ENCODE data around the gene DLGAP1. TPM values are rescaled to one million over a fixed set of nuclear protein-coding genes. Genes with fewer than 3 reads are reported as not detected.
A peak's percentile ranks its signal among the peaks of the same experiment; 100 is the strongest.

The DLGAP1 gene
- total and polyA plus RNA-seq, 5 experiments from 2014 or later = not detected

GRCh38 chr18:3872641-3873040, 582.5 kb downstream of the DLGAP1 start:
- Mint-ChIP-seq H3K9me3 (no peaks in the 10 kb centered on the region), H3K27ac (no peak overlapping the region), H3K4me1 (peaks cover 0 to 7% (median 2%) of the 10 kb centered on the region in 4 donors), H3K27me3 (peaks cover 6 to 19% (median 10%) of the 10 kb centered on the region in 5 donors), H3K4me3 (no peak overlapping the region), H3K36me3 (no peaks in the 10 kb centered on the region)
- POLR2A ChIA-PET = no interaction called here
- ATAC-seq = no peak
- no peak for DNase-seq

GRCh38 chr18:3871687-3872086, 583.4 kb downstream of the DLGAP1 start:
- peaks cover 0 to 7% (median 2%) of the 10 kb centered on the region in 4 donors for H3K4me1 Mint-ChIP-seq

DNA sequence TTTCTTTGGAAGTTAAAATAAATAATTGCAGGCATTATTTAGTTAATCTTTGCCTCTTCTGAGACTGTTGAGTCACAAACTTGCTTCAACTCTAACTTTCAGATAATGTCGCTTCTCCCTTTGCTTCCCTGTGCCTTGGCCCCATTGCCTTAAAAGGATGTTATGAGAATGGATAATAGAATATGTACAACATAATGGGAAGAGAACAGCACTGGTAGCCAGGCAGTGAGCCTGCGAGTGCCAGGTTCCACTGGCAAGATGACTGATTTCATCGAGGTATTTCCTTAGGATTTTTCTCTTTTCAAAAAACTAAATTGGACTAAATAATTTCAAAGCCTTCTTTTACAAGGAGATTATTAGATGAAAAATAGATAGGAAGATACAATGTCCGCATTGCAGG, 584.2 kb downstream of the DLGAP1 start:
- no peak overlapping the region for H3K27ac Mint-ChIP-seq

More at GRCh38 chr18:3871687-3872086, 583.4 kb downstream of the DLGAP1 start:
- Mint-ChIP-seq H3K9me3 (no peaks in the 10 kb centered on the region), H3K4me3 (no peak overlapping the region), H3K27ac (no peak overlapping the region), H3K27me3 (peaks cover 6 to 19% (median 10%) of the 10 kb centered on the region in 5 donors), H3K36me3 (no peaks in the 10 kb centered on the region)
- POLR2A ChIA-PET = no interaction called here
- no peak for DNase-seq
- ATAC-seq = no peak

DNA sequence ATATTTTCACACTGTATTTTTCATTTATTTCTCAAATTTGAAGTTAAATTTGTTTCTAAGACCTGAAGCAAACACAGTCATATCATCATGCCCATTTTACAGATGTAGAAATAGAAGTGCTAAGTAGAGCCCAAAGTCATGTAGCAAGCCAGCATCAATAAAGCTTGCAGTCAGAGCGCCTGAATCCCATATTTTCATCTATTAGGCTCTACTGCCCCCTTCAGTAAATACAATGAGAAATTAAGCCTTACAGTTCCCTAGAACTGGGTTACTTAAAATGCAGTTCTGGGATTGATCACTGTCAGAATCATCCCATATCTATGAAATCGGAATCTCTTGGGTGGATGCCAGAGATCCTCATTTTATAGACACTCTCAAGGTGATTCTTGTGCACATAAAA, 585.3 kb downstream of the DLGAP1 start:
- DNase-seq (no peak), ATAC-seq (no peak)
- H3K27me3 Mint-ChIP-seq = peaks cover 6 to 19% (median 13%) of the 10 kb centered on the region in 5 donors
- H3K36me3 Mint-ChIP-seq = no peaks in the 10 kb centered on the region
- no peak overlapping the region for H3K27ac Mint-ChIP-seq
- H3K4me3 Mint-ChIP-seq = no peak overlapping the region
- no peaks in the 10 kb centered on the region for H3K9me3 Mint-ChIP-seq
- POLR2A ChIA-PET = no interaction called here
- peaks cover 0 to 7% (median 2%) of the 10 kb centered on the region in 4 donors for H3K4me1 Mint-ChIP-seq

More for the DNA sequence above, 584.2 kb downstream of the DLGAP1 start:
- ATAC-seq (no peak), DNase-seq (no peak)
- no peaks in the 10 kb centered on the region for H3K36me3 Mint-ChIP-seq
- peaks cover 7 to 19% (median 13%) of the 10 kb centered on the region in 5 donors for H3K27me3 Mint-ChIP-seq
- POLR2A ChIA-PET = no interaction called here
- H3K4me1 Mint-ChIP-seq = peaks cover 0 to 7% (median 2%) of the 10 kb centered on the region in 4 donors
- no peaks in the 10 kb centered on the region for H3K9me3 Mint-ChIP-seq
- H3K4me3 Mint-ChIP-seq = no peak overlapping the region

DNA sequence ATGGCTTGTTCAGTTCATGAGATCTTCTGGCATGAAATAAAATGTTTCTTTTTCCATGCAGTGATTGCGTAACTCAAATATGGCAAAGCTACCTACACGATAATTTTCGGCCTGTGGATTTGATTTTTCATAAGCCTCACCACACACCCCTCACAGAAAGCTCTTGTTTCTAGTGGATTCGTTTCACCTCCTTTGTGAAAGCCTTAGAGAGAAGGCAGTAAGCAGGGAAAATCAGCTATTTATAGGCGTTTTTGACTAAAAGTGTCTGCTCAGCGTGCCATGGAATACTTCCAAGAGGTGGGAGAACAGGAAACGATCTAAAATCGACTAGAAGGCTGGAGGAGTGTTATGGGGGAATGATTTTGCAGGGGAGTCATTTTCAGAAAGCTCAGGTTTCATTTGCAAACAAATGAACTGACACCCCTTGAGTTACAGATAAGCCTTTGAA, 587.2 kb downstream of the DLGAP1 start:
- Mint-ChIP-seq H3K27me3 (peaks cover 6 to 17% (median 8%) of the 10 kb centered on the region in 5 donors), H3K9me3 (no peaks in the 10 kb centered on the region), H3K4me3 (no peak overlapping the region), H3K27ac (no peak overlapping the region), H3K4me1 (no peaks in the 10 kb centered on the region), H3K36me3 (no peaks in the 10 kb centered on the region)
- no peak for ATAC-seq
- POLR2A ChIA-PET = no interaction called here
- no peak for DNase-seq

GRCh38 chr18:3867236-3867635, 587.9 kb downstream of the DLGAP1 start:
- Mint-ChIP-seq H3K27me3 (peaks cover 6 to 21% (median 8%) of the 10 kb centered on the region in 5 donors), H3K36me3 (no peaks in the 10 kb centered on the region), H3K27ac (no peak overlapping the region), H3K4me3 (no peak overlapping the region), H3K4me1 (no peaks in the 10 kb centered on the region), H3K9me3 (no peaks in the 10 kb centered on the region)
- no peak for ATAC-seq
- POLR2A ChIA-PET = no interaction called here
- no peak for DNase-seq

GRCh38 chr18:3864669-3865298, 590.3 kb downstream of the DLGAP1 start:
- Mint-ChIP-seq H3K27ac (no peak overlapping the region), H3K9me3 (no peaks in the 10 kb centered on the region), H3K36me3 (no peaks in the 10 kb centered on the region), H3K27me3 (peaks cover 0 to 12% (median 3%) of the 10 kb centered on the region in 5 donors), H3K4me1 (no peaks in the 10 kb centered on the region), H3K4me3 (no peak overlapping the region)
- POLR2A ChIA-PET = no interaction called here
- DNase-seq (no peak), ATAC-seq (no peak)

GRCh38 chr18:3863593-3863992, 591.5 kb downstream of the DLGAP1 start:
- Mint-ChIP-seq H3K27me3 (peaks cover 0 to 15% (median 5%) of the 10 kb centered on the region in 5 donors), H3K36me3 (no peaks in the 10 kb centered on the region), H3K27ac (no peak overlapping the region), H3K9me3 (no peaks in the 10 kb centered on the region), H3K4me3 (no peak overlapping the region), H3K4me1 (no peaks in the 10 kb centered on the region)
- ATAC-seq (no peak), DNase-seq (no peak)
- POLR2A ChIA-PET = no interaction called here

DNA sequence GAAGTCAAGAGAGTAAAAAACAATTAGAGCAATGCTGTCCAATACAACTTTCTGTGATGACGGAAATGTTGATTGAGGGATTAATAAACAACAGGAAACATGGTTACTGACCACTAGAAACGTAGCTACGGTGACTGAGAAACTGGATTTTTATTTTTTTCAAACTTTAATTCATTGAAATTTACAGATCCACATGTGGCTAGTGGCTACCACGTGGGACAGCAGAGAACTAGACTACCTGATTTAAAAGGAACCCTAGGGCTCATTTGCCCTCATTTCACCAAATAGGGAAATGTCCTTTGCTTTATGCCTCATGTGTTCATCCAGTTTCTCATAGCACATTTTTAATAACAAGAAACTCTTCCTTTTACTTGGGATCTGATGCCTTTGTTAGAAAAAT, 592.1 kb downstream of the DLGAP1 start:
- H3K27ac Mint-ChIP-seq = no peak overlapping the region
- DNase-seq (no peak), ATAC-seq (no peak)
- H3K27me3 Mint-ChIP-seq = peaks cover 0 to 14% (median 3%) of the 10 kb centered on the region in 5 donors
- no peak overlapping the region for H3K4me3 Mint-ChIP-seq
- POLR2A ChIA-PET = no interaction called here
- H3K4me1 Mint-ChIP-seq = no peaks in the 10 kb centered on the region
- no peaks in the 10 kb centered on the region for H3K36me3 Mint-ChIP-seq
- no peaks in the 10 kb centered on the region for H3K9me3 Mint-ChIP-seq

GRCh38 chr18:3861495-3861894, 593.6 kb downstream of the DLGAP1 start:
- H3K4me3 Mint-ChIP-seq = no peak overlapping the region
- H3K9me3 Mint-ChIP-seq = no peaks in the 10 kb centered on the region
- POLR2A ChIA-PET = no interaction called here
- peaks cover 0 to 17% (median 4%) of the 10 kb centered on the region in 5 donors for H3K27me3 Mint-ChIP-seq
- no peak for DNase-seq
- H3K4me1 Mint-ChIP-seq = no peaks in the 10 kb centered on the region
- H3K36me3 Mint-ChIP-seq = no peaks in the 10 kb centered on the region
- H3K27ac Mint-ChIP-seq = peak overlapping the region in 1 of 10 donors; percentile 49
- no peak for ATAC-seq

DNA sequence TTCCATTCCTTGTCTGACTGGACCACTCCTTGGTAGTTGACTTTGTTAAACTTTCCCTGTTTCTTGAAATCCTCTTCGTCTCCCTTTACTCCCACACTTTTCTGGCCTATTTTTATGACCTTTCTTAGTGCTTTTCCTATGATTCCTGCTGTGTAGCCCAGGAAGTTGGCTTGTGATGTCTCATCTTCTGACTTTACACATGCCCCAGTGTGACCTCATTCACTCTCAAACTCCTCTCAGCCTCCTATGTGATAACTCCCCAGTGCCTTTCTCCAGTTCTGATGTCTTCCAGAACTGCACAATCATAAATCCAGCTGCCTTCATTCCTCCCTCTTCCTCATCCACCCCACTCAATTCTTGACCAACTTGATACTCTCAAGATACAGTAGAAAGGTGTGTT, 597.6 kb downstream of the DLGAP1 start:
- ATAC-seq = no peak
- Mint-ChIP-seq H3K9me3 (peaks cover 0 to 3% (median 0%) of the 10 kb centered on the region in 9 donors), H3K4me3 (no peak overlapping the region), H3K27ac (no peak overlapping the region), H3K27me3 (peaks cover 0 to 17% (median 4%) of the 10 kb centered on the region in 5 donors), H3K36me3 (no peaks in the 10 kb centered on the region), H3K4me1 (no peaks in the 10 kb centered on the region)
- POLR2A ChIA-PET = no interaction called here
- DNase-seq = no peak

DNA sequence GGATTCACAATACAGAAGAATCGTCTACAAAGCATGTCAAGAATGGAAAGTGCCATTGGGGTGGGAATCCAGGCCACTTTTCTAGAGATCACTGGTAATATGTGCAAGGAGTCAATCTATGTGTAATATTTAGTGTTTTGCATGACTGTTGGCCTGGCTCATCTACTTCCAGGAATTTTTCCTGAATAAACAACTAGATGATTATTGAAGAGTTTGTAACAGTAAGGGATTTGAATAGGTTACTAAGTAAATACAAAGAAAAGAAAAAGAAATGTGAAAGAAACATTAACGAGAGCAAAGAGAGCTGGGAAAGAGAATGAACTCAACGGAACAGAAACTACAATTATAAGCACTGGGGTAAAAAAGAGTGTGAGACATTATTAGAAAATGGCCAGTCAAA, 599.1 kb downstream of the DLGAP1 start:
- Mint-ChIP-seq H3K9me3 (peaks cover 0 to 10% (median 4%) of the 10 kb centered on the region in 9 donors), H3K27ac (no peak overlapping the region), H3K4me3 (no peak overlapping the region), H3K36me3 (no peaks in the 10 kb centered on the region), H3K4me1 (no peaks in the 10 kb centered on the region), H3K27me3 (peaks cover 0 to 12% (median 4%) of the 10 kb centered on the region in 5 donors)
- DNase-seq = no peak
- POLR2A ChIA-PET = no interaction called here
- no peak for ATAC-seq

DNA sequence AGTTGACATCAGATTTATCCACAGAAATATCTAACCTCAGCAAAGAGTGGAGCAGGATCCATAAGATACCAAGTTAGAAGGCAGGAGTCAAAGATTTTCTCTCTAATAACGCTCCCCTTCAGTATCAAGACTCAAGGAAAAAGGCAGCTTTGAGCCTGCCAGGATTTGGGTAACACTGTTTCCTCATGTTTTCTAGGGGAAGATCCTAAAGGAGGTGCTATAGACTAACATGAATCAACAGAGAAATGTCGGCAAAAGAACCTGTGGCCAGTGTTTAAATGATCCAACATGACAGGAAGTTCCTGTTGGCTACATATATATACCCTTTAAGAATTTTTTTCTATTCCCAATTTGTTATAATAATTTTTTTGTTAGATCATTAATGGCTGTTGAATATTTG, 602.8 kb downstream of the DLGAP1 start:
- POLR2A ChIA-PET = no interaction called here
- no peak overlapping the region for H3K4me3 Mint-ChIP-seq
- ATAC-seq = no peak
- DNase-seq = no peak
- H3K9me3 Mint-ChIP-seq = peaks cover 0 to 11% (median 4%) of the 10 kb centered on the region in 9 donors
- peaks cover 0 to 7% (median 2%) of the 10 kb centered on the region in 5 donors for H3K27me3 Mint-ChIP-seq
- H3K36me3 Mint-ChIP-seq = no peaks in the 10 kb centered on the region
- no peaks in the 10 kb centered on the region for H3K4me1 Mint-ChIP-seq
- H3K27ac Mint-ChIP-seq = no peak overlapping the region

GRCh38 chr18:3851159-3851558, 603.9 kb downstream of the DLGAP1 start:
- peaks cover 0 to 11% (median 4%) of the 10 kb centered on the region in 9 donors for H3K9me3 Mint-ChIP-seq

More at GRCh38 chr18:3851159-3851558, 603.9 kb downstream of the DLGAP1 start:
- H3K27ac Mint-ChIP-seq = no peak overlapping the region
- H3K36me3 Mint-ChIP-seq = no peaks in the 10 kb centered on the region
- no peak overlapping the region for H3K4me3 Mint-ChIP-seq
- POLR2A ChIA-PET = interaction anchor here (0.7 kb wide), 1 partner anchor 14 kb away, joined by 4 read pairs; no protein-coding TSS in a partner anchor
- no peak for ATAC-seq
- H3K27me3 Mint-ChIP-seq = peaks cover 0 to 9% (median 5%) of the 10 kb centered on the region in 5 donors
- no peak for DNase-seq
- H3K4me1 Mint-ChIP-seq = no peaks in the 10 kb centered on the region
